IMR-90 (cell line): ENCODE data around the gene GJC1. TPM values are rescaled to one million over a fixed set of nuclear protein-coding genes. Genes with fewer than 3 reads are reported as not detected.

Experiments used
- ATAC-seq: fragments of 200-7000 bp; cut with Tn5 transposase; 2 replicates; pipeline ENCODE4 v1.9.1; 2020; ENCODE audit warnings: low read depth, mild to moderate bottlenecking, moderate library complexity
- BruUV-seq: library from RNA; stranded (reverse); fragments of 400-500 nt; replicated peaks from 2 replicates; lab custom pipeline; 2021; lab: Mats Ljungman, UMichigan
- CTCF ChIA-PET: fragments of 300-600 bp; formaldehyde crosslinking; extraction: SDS; loops from one replicate; lab custom pipeline; 2021; ENCODE audit warnings: antibody characterized with exemption; lab: Yijun Ruan, JAX
- POLR2A ChIA-PET: fragments of 300-600 bp; sonication (Branson Sonifier 250); formaldehyde crosslinking; loops from one replicate; lab custom pipeline; 2022; ENCODE audit warnings: antibody characterized with exemption; ENCODE audit not compliant: unreplicated experiment; lab: Charles Lee
- DNase-seq: peaks from one replicate; pipeline ENCODE4 v3.0.0; 2013
- H2AFZ ChIP-seq: replicated peaks from 2 replicates; pipeline ENCODE3; 2013; ENCODE audit warnings: low read length, mild to moderate bottlenecking; ENCODE audit not compliant: poor library complexity
- H2AK5ac ChIP-seq: 2 replicates; pipeline ENCODE4 v1.6.1; 2013; ENCODE audit warnings: low read depth, low read length, inconsistent platforms
- H2AK9ac ChIP-seq: replicated peaks from 2 replicates; pipeline ENCODE3; 2013; ENCODE audit warnings: mild to moderate bottlenecking, low read depth, low read length, moderate library complexity; ENCODE audit not compliant: poor library complexity
- H2BK120ac ChIP-seq: 2 replicates; pipeline ENCODE4 v1.6.1; 2013; ENCODE audit warnings: low read depth, low read length, inconsistent platforms
- H2BK15ac ChIP-seq: 3 replicates; pipeline ENCODE4 v1.6.1; 2013; ENCODE audit warnings: low read depth, low read length, inconsistent platforms
- H2BK20ac ChIP-seq: 2 replicates; pipeline ENCODE4 v1.6.1; 2013; ENCODE audit warnings: low read depth, mild to moderate bottlenecking, inconsistent platforms, low read length, moderate library complexity
- H2BK5ac ChIP-seq: 2 replicates; pipeline ENCODE4 v1.6.1; 2013; ENCODE audit warnings: mild to moderate bottlenecking, low read depth, low read length, inconsistent platforms; ENCODE audit not compliant: poor library complexity, severe bottlenecking
- H3K14ac ChIP-seq: replicated peaks from 2 replicates; pipeline ENCODE4 v1.6.1; 2013; ENCODE audit warnings: low read depth, low read length, inconsistent platforms
- H3K18ac ChIP-seq: 2 replicates; pipeline ENCODE4 v1.6.1; 2013; ENCODE audit warnings: low read depth, low read length, control low read depth
- H3K23ac ChIP-seq: 2 replicates; pipeline ENCODE4 v1.6.1; 2013; ENCODE audit warnings: low read depth, low read length, inconsistent platforms
- H3K27ac ChIP-seq: 2 replicates; pipeline ENCODE4 v1.5.1; 2013; ENCODE audit warnings: mild to moderate bottlenecking, control low read depth, low read length; ENCODE audit not compliant: insufficient read depth
- H3K27me3 ChIP-seq: 2 replicates; pipeline ENCODE4 v1.6.1; 2013; ENCODE audit warnings: low read length; ENCODE audit not compliant: control insufficient read depth, insufficient read depth
- H3K36me3 ChIP-seq: 2 replicates; pipeline ENCODE4 v1.6.1; 2013; ENCODE audit warnings: low read length, mixed read lengths; ENCODE audit not compliant: control insufficient read depth, insufficient read depth
- H3K4ac ChIP-seq: 2 replicates; pipeline ENCODE4 v1.6.1; 2013; ENCODE audit warnings: low read depth, low read length, inconsistent platforms
- H3K4me1 ChIP-seq: 2 replicates; pipeline ENCODE4 v1.6.1; 2013; ENCODE audit warnings: low read length, mixed read lengths; ENCODE audit not compliant: control insufficient read depth, insufficient read depth
- H3K4me2 ChIP-seq: 2 replicates; pipeline ENCODE4 v1.6.1; 2013; ENCODE audit warnings: low read depth, mild to moderate bottlenecking, control low read depth, low read length, moderate library complexity
- H3K4me3 ChIP-seq: 2 replicates; pipeline ENCODE4 v1.5.1; 2013; ENCODE audit warnings: low read depth, mild to moderate bottlenecking, control low read depth, low read length, moderate library complexity; ENCODE audit not compliant: insufficient read depth
- H3K56ac ChIP-seq: 2 replicates; pipeline ENCODE4 v1.6.1; 2013; ENCODE audit warnings: low read length, inconsistent platforms; ENCODE audit not compliant: insufficient read depth; ENCODE audit errors: extremely low read depth
- H3K79me1 ChIP-seq, 2 experiments: 2 replicates each; pipeline ENCODE4 v1.6.1; 2013; ENCODE audit warnings: low read length in 2 of 2, inconsistent platforms in 1 of 2, low read depth in 1 of 2
- H3K9ac ChIP-seq: 2 replicates; pipeline ENCODE4 v1.6.1; 2013; ENCODE audit warnings: low read depth, low read length, control low read depth
- H3K9me1 ChIP-seq: 2 replicates; pipeline ENCODE4 v1.6.1; 2013; ENCODE audit warnings: low read length, inconsistent platforms; ENCODE audit not compliant: insufficient read depth
- H3K9me3 ChIP-seq: 2 replicates; pipeline ENCODE4 v1.6.1; 2013; ENCODE audit warnings: low read length; ENCODE audit not compliant: control insufficient read depth, insufficient read depth
- H4K20me1 ChIP-seq: 2 replicates; pipeline ENCODE4 v1.6.1; 2013; ENCODE audit warnings: low read length, inconsistent platforms; ENCODE audit not compliant: insufficient read depth
- H4K5ac ChIP-seq: 2 replicates; pipeline ENCODE4 v1.6.1; 2013; ENCODE audit warnings: mild to moderate bottlenecking, low read depth, low read length, control low read depth
- H4K8ac ChIP-seq, 2 experiments: 2 replicates each; pipeline ENCODE4 v1.6.1; 2013; ENCODE audit warnings: low read depth in 2 of 2, low read length in 2 of 2, control low read depth in 1 of 2, inconsistent platforms in 1 of 2
- H4K91ac ChIP-seq: 2 replicates; pipeline ENCODE4 v1.6.1; 2013; ENCODE audit warnings: low read depth, low read length, inconsistent platforms; ENCODE audit not compliant: insufficient read depth
- CEBPB ChIP-seq: IDR thresholded peaks from 2 replicates; pipeline ENCODE4 v1.6.1; 2012; ENCODE audit warnings: low read depth, low read length, improper control_type of control experiment
- POLR2A ChIP-seq: IDR thresholded peaks from 2 replicates; pipeline ENCODE4 v1.6.1; 2012; ENCODE audit warnings: mild to moderate bottlenecking, low read depth, low read length
- WGBS, 2 experiments: methylation state at CpG; one replicate each; pipeline versions ENCODE4 v1.1.5 to v1.1.7; 2013; ENCODE audit warnings: missing lambda C conversion rate in 2 of 2; ENCODE audit not compliant: insufficient read length in 1 of 2; ENCODE audit errors: extremely low coverage in 2 of 2; 5-methylcytosine and 5-hydroxymethylcytosine counted together
- dilution Hi-C: fragments of 300-500 bp; cut with HindIII; formaldehyde crosslinking; loops from one replicate; pipeline ENCODE4 v1.14.3; 2018; ENCODE audit warnings: low sequenced_read_pairs; ENCODE audit not compliant: unreplicated experiment
- in situ Hi-C: fragments of 300-500 bp; cut with MboI; formaldehyde crosslinking; loops from 3 replicates; pipeline ENCODE4 v1.14.3; 2019; ENCODE audit warnings: low sequenced_read_pairs, inconsistent platforms, mixed read lengths
- intact Hi-C: fragments of 100-400 bp; cut with micrococcal nuclease; formaldehyde crosslinking; loops from 2 replicates; pipeline ENCODE4 v1.10.0; 2022
- polyA plus RNA-seq, 3 experiments: library from polyadenylated mRNA; depleted of rRNA; stranded (reverse); fragments of >200 nt; gene quantifications; 2 replicates each; pipeline ENCODE4 v1.2.3, GENCODE V29; 2012; ENCODE audit warnings: low replicate concordance in 1 of 3
- total RNA-seq: library from RNA; depleted of rRNA; stranded (reverse); fragments of >200 nt; gene quantifications from 2 replicates; pipeline ENCODE4 v1.2.3, GENCODE V29; 2012

Gene GJC1
- total and polyA plus RNA-seq, 2 of the 4 experiments (the other 2 are of a cell fraction): 23.9 to 69.7 TPM

DNA sequence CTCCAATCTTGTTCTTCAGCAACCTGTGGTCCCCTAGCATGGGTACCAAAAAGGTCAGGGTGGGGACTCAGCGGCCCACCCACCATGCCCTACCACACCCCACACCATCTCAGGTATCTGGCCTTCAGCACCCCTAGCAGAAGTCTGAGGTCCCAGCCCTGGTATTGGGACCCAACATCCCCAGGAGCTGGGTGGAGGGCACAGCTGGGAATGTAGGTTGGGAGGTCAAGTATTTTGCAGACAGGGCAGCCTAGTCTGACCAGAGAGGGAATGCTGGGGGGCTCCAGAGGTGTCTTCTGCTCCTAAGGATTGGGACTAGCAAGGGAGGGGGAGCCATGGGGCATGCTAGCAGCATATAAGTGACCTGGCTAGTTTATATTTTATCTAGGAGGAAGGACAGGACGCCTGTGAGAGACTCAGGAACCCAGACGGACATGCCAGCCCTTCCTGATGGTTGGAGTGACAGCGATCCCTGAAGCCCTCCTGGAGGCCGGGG, 72.1 kb downstream of the GJC1 start:
- peaks cover 2% of the 10 kb centered on the region; the same call in 1 of the 2 replicates for H3K4me1 ChIP-seq
- peaks cover 42% of the 10 kb centered on the region for H3K27me3 ChIP-seq
- no peak overlapping the region for H4K5ac ChIP-seq
- H3K18ac ChIP-seq: no peak overlapping the region
- dilution Hi-C loops: no loop called here
- H2AFZ ChIP-seq: peak overlapping the region; percentile 80
- H4K8ac ChIP-seq: no peak overlapping the region
- intact Hi-C loops: no loop called here
- H2BK5ac ChIP-seq: no peak overlapping the region
- no peaks in the 10 kb centered on the region for H3K36me3 ChIP-seq
- no peak overlapping the region for H2AK5ac ChIP-seq
- H3K9ac ChIP-seq: no peak overlapping the region
- DNase-seq: no peak
- no peak overlapping the region for H2BK20ac ChIP-seq
- no peak overlapping the region for H3K4ac ChIP-seq
- CTCF ChIA-PET: no interaction called here
- H2BK120ac ChIP-seq: no peak overlapping the region
- H2AK9ac ChIP-seq: no peak overlapping the region
- no peak overlapping the region for H3K4me2 ChIP-seq
- no peaks in the 10 kb centered on the region for H3K79me1 ChIP-seq
- 80% methylated on average over 1 of the region's 5 CpGs; no CpG with 5 or more reads in 1 of the 2 experiments for WGBS, 2 experiments
- H3K9me1 ChIP-seq: 0 out of 2 replicates have a peak, but pooled peaks cover 2% of the 10 kb centered on the region
- H4K20me1 ChIP-seq: no peaks in the 10 kb centered on the region; the same call in 1 of the 2 replicates
- TF ChIP-seq CEBPB (no peak), POLR2A (no peak)
- H3K27ac ChIP-seq: no peak overlapping the region
- no peak overlapping the region for H3K14ac ChIP-seq
- H3K4me3 ChIP-seq: no peak overlapping the region
- BruUV-seq: no TSS peak
- no peak overlapping the region for H2BK15ac ChIP-seq
- in situ Hi-C loops: no loop called here
- H3K23ac ChIP-seq: no peak overlapping the region
- H4K91ac ChIP-seq: no peak overlapping the region
- no peaks in the 10 kb centered on the region for H3K9me3 ChIP-seq
- H3K56ac ChIP-seq: no peak overlapping the region
- no peak for ATAC-seq
- POLR2A ChIA-PET: interaction anchor here (0.6 kb wide), 1 partner anchor 104 kb away, joined by 3 read pairs; no protein-coding TSS in a partner anchor
